GM10266 (cell line): ENCODE data around the gene CPT2.
"Not testable (repeated sequence)": the region's sequence is repeated elsewhere in the genome, so short reads cannot be mapped to it uniquely, and the experiment has no call there.

ENCODE experiments used
- DNase-seq: peaks from one replicate; pipeline ENCODE4 v3.0.0; 2012; ENCODE audit errors: extremely low spot score
- TF ChIP-seq, protein P1 (sequence below): IDR thresholded peaks from 2 replicates; pipeline ENCODE4 v1.5.1; 2012; ENCODE audit warnings: mild to moderate bottlenecking, low read depth; ENCODE audit not compliant: control insufficient read depth, insufficient read depth; ENCODE audit errors: missing control alignments

Gene CPT2

DNA sequence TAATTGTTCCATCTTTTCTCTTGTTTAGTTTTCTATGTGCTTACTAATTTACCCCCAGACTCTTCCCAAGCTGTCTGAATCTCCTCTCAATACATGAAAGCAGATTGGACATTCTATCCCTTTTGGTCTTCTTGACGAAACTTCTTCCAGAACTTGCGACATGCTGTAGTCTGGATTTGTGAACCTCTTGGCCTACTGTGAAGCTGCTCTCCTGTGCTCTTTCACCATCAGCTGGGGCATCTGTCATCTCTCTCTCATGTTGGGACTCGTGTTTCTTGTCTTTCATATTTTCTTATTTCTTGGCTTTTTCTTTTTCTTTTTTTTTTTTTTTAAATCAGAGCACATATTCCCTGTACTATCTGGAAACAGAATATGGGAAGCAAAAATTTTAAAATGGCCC is 6.8 kb downstream of the CPT2 start:
- no peak for DNase-seq

DNA sequence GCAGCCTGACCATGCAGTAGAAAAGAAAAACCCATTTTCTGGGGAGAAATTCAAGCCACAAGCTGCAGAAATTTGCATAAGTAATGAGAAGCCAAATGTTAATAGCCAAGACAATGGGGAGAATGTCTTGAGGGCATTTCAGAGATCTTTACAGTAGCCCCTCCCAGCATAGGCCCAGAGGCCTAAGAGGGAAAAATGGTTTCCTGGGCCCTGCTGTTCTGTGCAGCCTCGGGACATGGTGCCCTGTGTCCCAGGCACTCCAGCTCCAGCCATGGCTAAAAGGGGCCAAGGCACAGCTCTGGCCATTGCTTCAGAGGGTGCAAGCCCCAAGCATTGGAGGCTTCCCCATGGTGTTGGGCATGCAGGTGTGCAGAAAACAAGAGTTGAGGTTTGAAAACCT is 8.9 kb downstream of the CPT2 start:
- DNase-seq = not testable (repeated sequence)

More for the DNA sequence above, 6.8 kb downstream of the CPT2 start:
- TF ChIP-seq, protein P1, sequence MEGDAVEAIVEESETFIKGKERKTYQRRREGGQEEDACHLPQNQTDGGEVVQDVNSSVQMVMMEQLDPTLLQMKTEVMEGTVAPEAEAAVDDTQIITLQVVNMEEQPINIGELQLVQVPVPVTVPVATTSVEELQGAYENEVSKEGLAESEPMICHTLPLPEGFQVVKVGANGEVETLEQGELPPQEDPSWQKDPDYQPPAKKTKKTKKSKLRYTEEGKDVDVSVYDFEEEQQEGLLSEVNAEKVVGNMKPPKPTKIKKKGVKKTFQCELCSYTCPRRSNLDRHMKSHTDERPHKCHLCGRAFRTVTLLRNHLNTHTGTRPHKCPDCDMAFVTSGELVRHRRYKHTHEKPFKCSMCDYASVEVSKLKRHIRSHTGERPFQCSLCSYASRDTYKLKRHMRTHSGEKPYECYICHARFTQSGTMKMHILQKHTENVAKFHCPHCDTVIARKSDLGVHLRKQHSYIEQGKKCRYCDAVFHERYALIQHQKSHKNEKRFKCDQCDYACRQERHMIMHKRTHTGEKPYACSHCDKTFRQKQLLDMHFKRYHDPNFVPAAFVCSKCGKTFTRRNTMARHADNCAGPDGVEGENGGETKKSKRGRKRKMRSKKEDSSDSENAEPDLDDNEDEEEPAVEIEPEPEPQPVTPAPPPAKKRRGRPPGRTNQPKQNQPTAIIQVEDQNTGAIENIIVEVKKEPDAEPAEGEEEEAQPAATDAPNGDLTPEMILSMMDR = no peak

DNA sequence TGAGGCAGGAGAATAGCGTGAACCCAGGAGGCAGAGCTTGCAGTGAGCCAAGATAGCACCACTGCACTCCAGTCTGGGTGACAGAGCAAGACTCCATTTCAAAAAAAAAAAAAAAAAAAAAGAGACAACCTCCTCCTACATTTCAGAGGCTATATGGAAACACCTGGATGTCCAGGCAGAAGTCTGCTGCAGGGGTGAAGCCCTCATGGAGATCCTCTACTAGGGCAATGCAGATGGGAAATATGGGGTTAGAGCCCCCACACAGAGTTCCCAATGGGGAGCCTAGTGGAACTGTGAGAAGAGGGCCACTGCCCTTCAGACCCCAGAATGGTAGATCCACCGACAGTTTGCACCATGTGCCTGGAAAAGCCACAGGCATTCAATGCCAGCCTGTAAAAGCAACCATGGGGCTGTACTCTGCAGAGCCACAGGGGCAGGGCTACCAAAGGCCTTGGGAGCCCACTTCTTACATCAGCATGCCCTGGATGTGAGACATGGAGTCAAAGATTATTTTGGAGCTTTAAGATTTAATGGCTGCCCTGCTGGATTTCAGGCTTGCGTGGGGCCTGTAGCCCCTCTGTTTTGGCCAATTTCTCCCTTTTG is 9.6 kb downstream of the CPT2 start:
- not testable (repeated sequence) for DNase-seq

GRCh38 chr1:53206735-53207379 is 10.2 kb downstream of the CPT2 start:
- DNase-seq = no peak

DNA sequence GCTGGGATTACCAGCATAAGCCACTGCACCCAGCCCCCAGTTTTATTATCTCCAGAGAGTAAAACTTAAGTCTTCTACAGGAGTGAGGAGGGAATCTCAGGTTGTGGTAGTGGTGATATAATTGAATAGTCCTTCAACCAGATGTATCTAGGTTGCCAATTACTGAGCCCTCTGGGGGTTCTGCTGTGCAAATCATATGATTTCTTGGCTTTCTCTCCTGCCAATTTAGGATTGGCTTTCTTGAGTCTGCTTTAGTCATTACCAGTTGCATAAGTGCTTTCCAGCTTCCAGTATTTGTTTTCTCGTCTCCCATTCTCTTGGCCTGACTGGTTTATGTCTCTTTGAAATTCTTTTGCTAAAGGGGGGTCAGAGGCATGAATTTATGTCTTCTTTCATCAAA is 11.1 kb downstream of the CPT2 start:
- DNase-seq = no peak
- TF ChIP-seq, protein P1 = no peak

More at GRCh38 chr1:53206735-53207379, 10.2 kb downstream of the CPT2 start:
- TF ChIP-seq, protein P1 = no peak

DNA sequence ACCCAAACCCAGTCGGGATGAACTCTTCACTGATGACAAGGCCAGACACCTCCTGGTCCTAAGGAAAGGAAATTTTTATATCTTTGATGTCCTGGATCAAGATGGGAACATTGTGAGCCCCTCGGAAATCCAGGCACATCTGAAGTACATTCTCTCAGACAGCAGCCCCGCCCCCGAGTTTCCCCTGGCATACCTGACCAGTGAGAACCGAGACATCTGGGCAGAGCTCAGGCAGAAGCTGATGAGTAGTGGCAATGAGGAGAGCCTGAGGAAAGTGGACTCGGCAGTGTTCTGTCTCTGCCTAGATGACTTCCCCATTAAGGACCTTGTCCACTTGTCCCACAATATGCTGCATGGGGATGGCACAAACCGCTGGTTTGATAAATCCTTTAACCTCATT is 13.7 kb downstream of the CPT2 start:
- TF ChIP-seq, protein P1 = no peak
- no peak for DNase-seq

DNA sequence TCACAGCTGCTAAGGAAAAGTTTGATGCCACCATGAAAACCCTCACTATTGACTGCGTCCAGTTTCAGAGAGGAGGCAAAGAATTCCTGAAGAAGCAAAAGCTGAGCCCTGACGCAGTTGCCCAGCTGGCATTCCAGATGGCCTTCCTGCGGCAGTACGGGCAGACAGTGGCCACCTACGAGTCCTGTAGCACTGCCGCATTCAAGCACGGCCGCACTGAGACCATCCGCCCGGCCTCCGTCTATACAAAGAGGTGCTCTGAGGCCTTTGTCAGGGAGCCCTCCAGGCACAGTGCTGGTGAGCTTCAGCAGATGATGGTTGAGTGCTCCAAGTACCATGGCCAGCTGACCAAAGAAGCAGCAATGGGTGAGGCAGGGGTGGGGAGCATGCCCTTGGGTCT is 14.3 kb downstream of the CPT2 start:
- DNase-seq = no peak
- TF ChIP-seq, protein P1 = no peak

GRCh38 chr1:53214376-53214940 is 17.8 kb downstream of the CPT2 start:
- TF ChIP-seq, protein P1 = no peak
- DNase-seq = no peak
